ENCODE results near the gene OR7G1. TPM values are rescaled to one million over a fixed set of nuclear protein-coding genes. Genes with fewer than 3 reads are reported as not detected.

OR7G1 gene
- total RNA-seq, 1 donor from 2014 or later: not detected

DNA sequence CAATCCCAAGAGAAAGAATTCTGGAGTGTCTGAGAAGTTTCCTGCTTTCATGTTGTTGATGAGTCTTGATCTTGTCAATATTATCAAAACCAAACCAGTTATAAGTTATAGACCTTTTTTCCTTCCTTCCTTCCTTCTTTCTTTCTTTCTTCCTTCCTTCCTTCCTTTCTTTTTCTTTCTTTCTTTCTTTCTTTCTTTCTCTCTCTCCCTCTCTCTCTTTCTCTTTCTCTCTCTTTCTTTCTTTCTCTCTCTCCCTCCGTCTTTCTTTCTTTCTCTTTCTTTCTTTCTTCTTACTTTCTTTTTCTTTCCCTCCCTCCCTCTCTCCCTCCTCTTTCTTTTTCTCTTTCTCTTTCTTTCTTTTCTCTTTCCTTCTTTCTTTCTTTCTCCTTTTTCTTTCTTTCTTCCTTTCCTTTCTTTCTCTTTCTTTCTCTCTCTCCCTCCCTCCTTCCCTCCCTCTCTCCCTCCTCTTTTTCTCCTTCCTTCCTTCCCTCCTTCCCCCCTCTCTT lies 11.4 kb upstream of the OR7G1 start, which contains the start of gene OR7G3:
Gene OR7G3, minus strand, starts transcription at position 51 of the 506 bp plus-strand sequence. Its CDS starts 0 bp downstream, at position 51.
- Histone ChIP-seq H3K36me3 (ENCODE audit: control insufficient read depth, insufficient read depth, low read length) (no peaks in the 10 kb centered on the region), H3K27me3 (ENCODE audit: control insufficient read depth, insufficient read depth, low read length) (no peaks in the 10 kb centered on the region), H3K4me3 (ENCODE audit: low read depth, low read length) (no peak within 1 kb of the TSS)
- no peak for FAIRE-seq
- TF ChIP-seq, protein P1, sequence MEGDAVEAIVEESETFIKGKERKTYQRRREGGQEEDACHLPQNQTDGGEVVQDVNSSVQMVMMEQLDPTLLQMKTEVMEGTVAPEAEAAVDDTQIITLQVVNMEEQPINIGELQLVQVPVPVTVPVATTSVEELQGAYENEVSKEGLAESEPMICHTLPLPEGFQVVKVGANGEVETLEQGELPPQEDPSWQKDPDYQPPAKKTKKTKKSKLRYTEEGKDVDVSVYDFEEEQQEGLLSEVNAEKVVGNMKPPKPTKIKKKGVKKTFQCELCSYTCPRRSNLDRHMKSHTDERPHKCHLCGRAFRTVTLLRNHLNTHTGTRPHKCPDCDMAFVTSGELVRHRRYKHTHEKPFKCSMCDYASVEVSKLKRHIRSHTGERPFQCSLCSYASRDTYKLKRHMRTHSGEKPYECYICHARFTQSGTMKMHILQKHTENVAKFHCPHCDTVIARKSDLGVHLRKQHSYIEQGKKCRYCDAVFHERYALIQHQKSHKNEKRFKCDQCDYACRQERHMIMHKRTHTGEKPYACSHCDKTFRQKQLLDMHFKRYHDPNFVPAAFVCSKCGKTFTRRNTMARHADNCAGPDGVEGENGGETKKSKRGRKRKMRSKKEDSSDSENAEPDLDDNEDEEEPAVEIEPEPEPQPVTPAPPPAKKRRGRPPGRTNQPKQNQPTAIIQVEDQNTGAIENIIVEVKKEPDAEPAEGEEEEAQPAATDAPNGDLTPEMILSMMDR (IDR thresholded peaks at IDR 0.05; ENCODE audit: insufficient read depth, low read length, severe bottlenecking): no peak
- DNase-seq (ENCODE audit: low read depth): no peak

DNA sequence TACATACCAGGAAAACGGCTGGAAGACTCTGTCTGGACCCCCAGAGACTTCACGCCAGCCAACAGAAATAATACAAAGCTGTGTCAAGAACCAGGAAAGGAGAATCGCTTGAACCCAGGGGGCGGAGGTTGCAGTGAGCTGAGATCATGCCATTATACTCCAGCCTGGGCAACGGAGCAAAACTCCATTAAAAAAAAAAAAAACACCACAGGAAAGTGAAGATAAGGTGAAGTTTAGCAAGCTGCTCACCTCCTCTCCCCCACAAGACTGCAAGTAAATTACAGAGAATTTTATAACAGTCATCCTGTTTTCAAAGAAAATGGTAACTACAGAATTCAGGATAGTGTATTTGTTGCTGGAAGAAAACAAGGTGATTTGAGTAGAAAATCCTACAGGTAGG lies 984 bp upstream of the OR7G1 start:
- FAIRE-seq (no peak), DNase-seq (ENCODE audit: low read depth) (no peak)
- Histone ChIP-seq H3K27me3 (ENCODE audit: control insufficient read depth, insufficient read depth, low read length) (no peaks in the 10 kb centered on the region), H3K4me3 (ENCODE audit: low read depth, low read length) (no peak overlapping the region), H3K36me3 (ENCODE audit: control insufficient read depth, insufficient read depth, low read length) (no peaks in the 10 kb centered on the region)
- TF ChIP-seq, protein P1 (IDR thresholded peaks at IDR 0.05; ENCODE audit: insufficient read depth, low read length, severe bottlenecking): no peak

- TF ChIP-seq, protein P1 (IDR thresholded peaks at IDR 0.05; ENCODE audit: insufficient read depth, low read length, severe bottlenecking): no peak
- Histone ChIP-seq H3K4me3 (ENCODE audit: low read depth, low read length) (no peak overlapping the region), H3K36me3 (ENCODE audit: control insufficient read depth, insufficient read depth, low read length) (no peaks in the 10 kb centered on the region), H3K27me3 (ENCODE audit: control insufficient read depth, insufficient read depth, low read length) (no peaks in the 10 kb centered on the region)
- no peak for FAIRE-seq
- DNase-seq (ENCODE audit: low read depth): no peak
These were observed 5.6 kb downstream of the OR7G1 start for GRCh38 chr19:9109959-9110358.

DNA sequence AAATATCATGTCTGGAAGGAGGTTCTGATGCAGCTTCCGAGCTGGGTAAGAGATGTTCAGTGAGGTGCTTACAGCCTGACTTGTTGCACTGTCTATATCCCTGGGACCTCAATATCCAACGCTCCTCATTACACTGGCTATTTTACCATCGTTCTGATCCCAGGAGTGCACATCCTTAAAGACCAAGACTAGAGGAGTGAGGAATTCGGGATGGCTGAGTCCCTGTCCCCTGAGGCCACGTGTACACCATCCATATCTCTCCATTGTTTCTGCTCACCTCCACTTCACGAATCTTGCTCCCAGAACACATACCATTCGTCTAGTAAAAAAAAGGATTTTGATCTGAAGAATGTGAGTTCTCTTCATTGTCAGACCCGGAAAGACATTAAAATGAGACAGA lies 8.2 kb downstream of the OR7G1 start, which contains the start of gene OR7G2:
Gene OR7G2, minus strand, starts transcription at position 101 of the 400 bp plus-strand sequence. CDS start 4,232 bp downstream, outside the sequence.
- DNase-seq (ENCODE audit: low read depth) (no peak), FAIRE-seq (peak; percentile 73)
- TF ChIP-seq, protein P1 (IDR thresholded peaks at IDR 0.05; ENCODE audit: insufficient read depth, low read length, severe bottlenecking): no peak
- Histone ChIP-seq H3K4me3 (ENCODE audit: low read depth, low read length) (no peak within 1 kb of the TSS), H3K36me3 (ENCODE audit: control insufficient read depth, insufficient read depth, low read length) (no peaks in the 10 kb centered on the region), H3K27me3 (ENCODE audit: control insufficient read depth, insufficient read depth, low read length) (no peaks in the 10 kb centered on the region)

- no peak for FAIRE-seq
- no peaks in the 10 kb centered on the region for H3K36me3 ChIP-seq (ENCODE audit: control insufficient read depth, insufficient read depth, low read length)
- no peak within 1 kb of the TSS for H3K4me3 ChIP-seq (ENCODE audit: low read depth, low read length)
- DNase-seq (ENCODE audit: low read depth): no peak
- TF ChIP-seq, protein P1 (IDR thresholded peaks at IDR 0.05; ENCODE audit: insufficient read depth, low read length, severe bottlenecking): no peak
- H3K27me3 ChIP-seq (ENCODE audit: control insufficient read depth, insufficient read depth, low read length): no peaks in the 10 kb centered on the region
These were observed 28.8 kb downstream of the OR7G1 start, which contains the start of gene OR1M1 for GRCh38 chr19:9086761-9087160. Gene OR1M1, plus strand, starts transcription at chr19:9087061. Its CDS starts 6,184 bp downstream, at chr19:9093245.

GRCh38 chr19:9078651-9079050 lies 36.9 kb downstream of the OR7G1 start:
- FAIRE-seq: no peak
- TF ChIP-seq, protein P1 (IDR thresholded peaks at IDR 0.05; ENCODE audit: insufficient read depth, low read length, severe bottlenecking): no peak
- no peak overlapping the region for H3K4me3 ChIP-seq (ENCODE audit: low read depth, low read length)
- no peaks in the 10 kb centered on the region for H3K36me3 ChIP-seq (ENCODE audit: control insufficient read depth, insufficient read depth, low read length)
- H3K27me3 ChIP-seq (ENCODE audit: control insufficient read depth, insufficient read depth, low read length): no peaks in the 10 kb centered on the region
- DNase-seq (ENCODE audit: low read depth): no peak
